ENCODE results near the gene SPINDOC.
"Not testable (repeated sequence)": the region's sequence is repeated elsewhere in the genome, so short reads cannot be mapped to it uniquely, and the experiment has no call there.

The SPINDOC gene

GRCh38 chr11:63813035-63813562 is at the start of gene SPINDOC:
SPINDOC (plus strand) TSS chr11:63813456; CDS start chr11:63813687, 231 bp downstream.
- peak; percentile 52 for DNase-seq

GRCh38 chr11:63763496-63764339 is 49.5 kb upstream of the SPINDOC start:
- no peak for DNase-seq

GRCh38 chr11:63764340-63764678 is 48.9 kb upstream of the SPINDOC start:
- no peak for DNase-seq

GRCh38 chr11:63764679-63765647 is 48.3 kb upstream of the SPINDOC start:
- DNase-seq, result no peak

- DNase-seq, result no peak
These were observed 47.5 kb upstream of the SPINDOC start for GRCh38 chr11:63765688-63766241.

- no peak for DNase-seq
These were observed 46.6 kb upstream of the SPINDOC start for GRCh38 chr11:63766531-63767235.

- DNase-seq, result no peak
These were observed 46.0 kb upstream of the SPINDOC start for GRCh38 chr11:63767267-63767564.

- peak; percentile 72 for DNase-seq
These were observed 45.6 kb upstream of the SPINDOC start for GRCh38 chr11:63767565-63768236.

GRCh38 chr11:63768237-63769041 is 44.8 kb upstream of the SPINDOC start, which contains the start of gene ZFTA:
ZFTA (minus strand) TSS chr11:63768775; CDS start chr11:63768622, 153 bp downstream.
- DNase-seq, result peak; percentile 10

- DNase-seq, result no peak
These were observed 44.1 kb upstream of the SPINDOC start for GRCh38 chr11:63769042-63769713.

GRCh38 chr11:63769714-63770455 is 43.4 kb upstream of the SPINDOC start:
- no peak for DNase-seq

- no peak for DNase-seq
These were observed 42.5 kb upstream of the SPINDOC start for GRCh38 chr11:63770763-63771162.

GRCh38 chr11:63771741-63772318 is 41.4 kb upstream of the SPINDOC start:
- not testable (repeated sequence) for DNase-seq

- DNase-seq, result no peak
These were observed 38.1 kb upstream of the SPINDOC start for GRCh38 chr11:63775191-63775590.

- DNase-seq, result no peak
These were observed 34.2 kb upstream of the SPINDOC start for GRCh38 chr11:63779039-63779438.

GRCh38 chr11:63782749-63783148 is 30.5 kb upstream of the SPINDOC start:
- DNase-seq, result no peak

- no peak for DNase-seq
These were observed 29.2 kb upstream of the SPINDOC start for GRCh38 chr11:63783925-63784592.

- DNase-seq, result no peak
These were observed 27.4 kb upstream of the SPINDOC start for GRCh38 chr11:63785823-63786222.

Measured in NCI-H748 treated with DMSO at 0.1 percent for 48 hours (cell line).